H9 (cell line): ENCODE results near the gene PPCDC. TPM values are rescaled to one million over a fixed set of nuclear protein-coding genes. Genes with fewer than 3 reads are reported as not detected.

Experiments used
- DNase-seq: peaks from one replicate; pipeline ENCODE4 v3.0.0-alpha.2; 2017
- H2AFZ ChIP-seq: one replicate; pipeline ENCODE4 v1.6.1; 2013; ENCODE audit warnings: mild to moderate bottlenecking, low read length, control low read depth, moderate library complexity
- H2AK5ac ChIP-seq: 2 replicates; pipeline ENCODE4 v1.6.1; 2013; ENCODE audit warnings: low read length, control low read depth, mixed read lengths; ENCODE audit not compliant: insufficient read length
- H2BK120ac ChIP-seq: one replicate; pipeline ENCODE4 v1.6.1; 2013; ENCODE audit warnings: low read depth, mild to moderate bottlenecking, low read length, control low read depth, inconsistent platforms; ENCODE audit not compliant: poor library complexity, severe bottlenecking
- H2BK12ac ChIP-seq: 2 replicates; pipeline ENCODE4 v1.6.1; 2013; ENCODE audit warnings: low read length, control low read depth, mixed read lengths, low read depth; ENCODE audit not compliant: insufficient read length
- H2BK15ac ChIP-seq: 2 replicates; pipeline ENCODE4 v1.6.1; 2013; ENCODE audit warnings: low read depth, low read length, control low read depth
- H2BK20ac ChIP-seq: one replicate; pipeline ENCODE4 v1.6.1; 2013; ENCODE audit warnings: low read depth, mild to moderate bottlenecking, low read length, control low read depth, inconsistent platforms; ENCODE audit not compliant: poor library complexity, severe bottlenecking
- H2BK5ac ChIP-seq: 2 replicates; pipeline ENCODE4 v1.6.1; 2013; ENCODE audit warnings: low read length, control low read depth, mixed read lengths; ENCODE audit not compliant: insufficient read length
- H3K14ac ChIP-seq: 2 replicates; pipeline ENCODE4 v1.6.1; 2013; ENCODE audit warnings: low read length, control low read depth; ENCODE audit not compliant: insufficient read depth
- H3K18ac ChIP-seq: 2 replicates; pipeline ENCODE4 v1.6.1; 2013; ENCODE audit warnings: low read depth, mild to moderate bottlenecking, mixed read lengths, low read length, control low read depth; ENCODE audit not compliant: insufficient read length
- H3K23ac ChIP-seq: 2 replicates; pipeline ENCODE4 v1.6.1; 2013; ENCODE audit warnings: low read length, control low read depth, mixed read lengths, low read depth; ENCODE audit not compliant: insufficient read length
- H3K23me2 ChIP-seq: 2 replicates; pipeline ENCODE4 v1.6.1; 2013; ENCODE audit warnings: low read depth, mild to moderate bottlenecking, mixed read lengths, low read length, control low read depth; ENCODE audit not compliant: insufficient read length, poor library complexity, severe bottlenecking
- H3K27ac ChIP-seq: 2 replicates; pipeline ENCODE4 v1.5.1; 2013; ENCODE audit warnings: low read length, control low read depth, mixed read lengths, low read depth; ENCODE audit not compliant: insufficient read length
- H3K27me3 ChIP-seq: 2 replicates; pipeline ENCODE4 v1.6.1; 2013; ENCODE audit warnings: low read length, control low read depth, inconsistent platforms; ENCODE audit not compliant: insufficient read depth
- H3K4ac ChIP-seq: 2 replicates; pipeline ENCODE4 v1.6.1; 2013; ENCODE audit warnings: low read depth, mild to moderate bottlenecking, control low read depth, inconsistent platforms, low read length, moderate library complexity
- H3K4me1 ChIP-seq: 2 replicates; pipeline ENCODE4 v1.6.1; 2013; ENCODE audit warnings: low read length, control low read depth, inconsistent platforms; ENCODE audit not compliant: insufficient read depth
- H3K4me2 ChIP-seq: 2 replicates; pipeline ENCODE4 v1.6.1; 2013; ENCODE audit warnings: low read length, control low read depth, mixed read lengths; ENCODE audit not compliant: insufficient read length, insufficient read depth
- H3K56ac ChIP-seq: 2 replicates; pipeline ENCODE4 v1.6.1; 2013; ENCODE audit warnings: low read depth, mild to moderate bottlenecking, mixed read lengths, low read length, control low read depth; ENCODE audit not compliant: insufficient read length
- H3K79me1 ChIP-seq: 2 replicates; pipeline ENCODE4 v1.6.1; 2013; ENCODE audit warnings: low read depth, mild to moderate bottlenecking, moderate library complexity, low read length, control low read depth, inconsistent platforms; ENCODE audit not compliant: insufficient read depth, poor library complexity, severe bottlenecking
- H3K79me2 ChIP-seq: 2 replicates; pipeline ENCODE4 v1.6.1; 2013; ENCODE audit warnings: low read length, control low read depth, inconsistent platforms; ENCODE audit not compliant: insufficient read depth
- H3K9ac ChIP-seq: 2 replicates; pipeline ENCODE4 v1.6.1; 2013; ENCODE audit warnings: low read length, control low read depth, mixed read lengths; ENCODE audit not compliant: insufficient read length; ENCODE audit errors: extremely low read depth
- H3K9me3 ChIP-seq: one replicate; pipeline ENCODE4 v1.6.1; 2013; ENCODE audit warnings: low read depth, low read length, inconsistent platforms; ENCODE audit not compliant: control insufficient read depth
- H3T11ph ChIP-seq: one replicate; pipeline ENCODE4 v1.6.1; 2013; ENCODE audit warnings: mild to moderate bottlenecking, low read length, control low read depth, inconsistent platforms
- H4K20me1 ChIP-seq: one replicate; pipeline ENCODE4 v1.6.1; 2013; ENCODE audit not compliant: control insufficient read depth, insufficient read length, insufficient read depth
- H4K5ac ChIP-seq: 2 replicates; pipeline ENCODE4 v1.6.1; 2013; ENCODE audit warnings: low read depth, mild to moderate bottlenecking, mixed read lengths, low read length, control low read depth; ENCODE audit not compliant: insufficient read length
- H4K8ac ChIP-seq: replicated peaks from 2 replicates; pipeline ENCODE4 v1.6.1; 2013; ENCODE audit warnings: low read length, control low read depth, mixed read lengths, low read depth; ENCODE audit not compliant: insufficient read length
- H4K91ac ChIP-seq: 2 replicates; pipeline ENCODE4 v1.6.1; 2013; ENCODE audit warnings: low read depth, mild to moderate bottlenecking, moderate library complexity, mixed read lengths, low read length, control low read depth; ENCODE audit not compliant: insufficient read length
- H3K27ac Mint-ChIP-seq, 3 experiments: 2 replicates in 2 of 3; 3 replicates in 1 of 3; pipeline ENCODE4 v1.8.0; 2020 to 2021; ENCODE audit warnings: mixed read lengths in 3 of 3, mild to moderate bottlenecking in 1 of 3, moderate library complexity in 1 of 3
- H3K27me3 Mint-ChIP-seq: 2 replicates; pipeline ENCODE4 v1.8.0; 2021; ENCODE audit warnings: low read depth, mild to moderate bottlenecking, moderate library complexity, mixed read lengths
- H3K36me3 Mint-ChIP-seq, 3 experiments: 2 replicates in 2 of 3; 3 replicates in 1 of 3; pipeline ENCODE4 v1.8.0; 2020 to 2021; ENCODE audit warnings: low read depth in 3 of 3, mixed read lengths in 3 of 3; ENCODE audit not compliant: insufficient read depth in 1 of 3
- H3K4me1 Mint-ChIP-seq, 2 experiments: 2 replicates each; pipeline ENCODE4 v1.8.0; 2020; ENCODE audit warnings: mixed read lengths in 2 of 2
- H3K4me3 Mint-ChIP-seq, 2 experiments: 2 replicates in 1 of 2; 3 replicates in 1 of 2; pipeline ENCODE4 v1.8.0; 2020 to 2021; ENCODE audit warnings: mild to moderate bottlenecking in 2 of 2, mixed read lengths in 2 of 2, moderate library complexity in 1 of 2
- H3K9me3 Mint-ChIP-seq, 2 experiments: 2 replicates in 1 of 2; 3 replicates in 1 of 2; pipeline ENCODE4 v1.8.0; 2020; ENCODE audit warnings: mild to moderate bottlenecking in 2 of 2, mixed read lengths in 2 of 2, moderate library complexity in 1 of 2
- WGBS: extraction: QIAGEN DNeasy Blood & Tissue Kit; methylation state at CpG from one replicate; pipeline ENCODE4 v1.1.7; 2013; ENCODE audit warnings: missing lambda C conversion rate, low lambda C conversion rate, mixed read lengths; ENCODE audit not compliant: insufficient read length; ENCODE audit errors: extremely low coverage; 5-methylcytosine and 5-hydroxymethylcytosine counted together
- total RNA-seq: library from RNA; stranded (reverse); gene quantifications from 2 replicates; pipeline ENCODE4 v1.2.1, GENCODE V29; 2021
- TF ChIP-seq, protein P1 (sequence below): fragments of 200-600 bp; sonication (generic); conservative IDR thresholded peaks from 3 replicates; pipeline ENCODE4 v1.8.0; 2021; ENCODE audit warnings: antibody characterized with exemption, mild to moderate bottlenecking

Gene PPCDC
- total RNA-seq, 1 experiment from 2014 or later = 17.6 TPM

DNA sequence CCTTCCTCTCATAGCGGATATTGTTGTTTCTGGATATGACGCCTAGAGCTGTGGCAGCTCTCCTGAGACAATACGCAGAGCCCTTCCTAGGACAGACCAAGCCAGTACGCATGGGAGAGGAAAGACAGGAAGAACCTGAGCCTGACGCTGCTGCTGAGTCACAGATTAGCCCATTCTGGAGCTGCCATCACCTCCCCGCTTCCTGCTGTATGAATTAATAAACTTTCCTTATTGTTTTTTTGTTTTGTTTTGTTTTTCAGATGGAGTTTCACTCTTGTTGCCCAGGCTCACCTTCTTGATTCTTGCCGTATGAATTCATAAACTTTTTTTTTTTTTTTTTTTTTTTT is 67.0 kb downstream of the PPCDC start:
- TF ChIP-seq, protein P1, sequence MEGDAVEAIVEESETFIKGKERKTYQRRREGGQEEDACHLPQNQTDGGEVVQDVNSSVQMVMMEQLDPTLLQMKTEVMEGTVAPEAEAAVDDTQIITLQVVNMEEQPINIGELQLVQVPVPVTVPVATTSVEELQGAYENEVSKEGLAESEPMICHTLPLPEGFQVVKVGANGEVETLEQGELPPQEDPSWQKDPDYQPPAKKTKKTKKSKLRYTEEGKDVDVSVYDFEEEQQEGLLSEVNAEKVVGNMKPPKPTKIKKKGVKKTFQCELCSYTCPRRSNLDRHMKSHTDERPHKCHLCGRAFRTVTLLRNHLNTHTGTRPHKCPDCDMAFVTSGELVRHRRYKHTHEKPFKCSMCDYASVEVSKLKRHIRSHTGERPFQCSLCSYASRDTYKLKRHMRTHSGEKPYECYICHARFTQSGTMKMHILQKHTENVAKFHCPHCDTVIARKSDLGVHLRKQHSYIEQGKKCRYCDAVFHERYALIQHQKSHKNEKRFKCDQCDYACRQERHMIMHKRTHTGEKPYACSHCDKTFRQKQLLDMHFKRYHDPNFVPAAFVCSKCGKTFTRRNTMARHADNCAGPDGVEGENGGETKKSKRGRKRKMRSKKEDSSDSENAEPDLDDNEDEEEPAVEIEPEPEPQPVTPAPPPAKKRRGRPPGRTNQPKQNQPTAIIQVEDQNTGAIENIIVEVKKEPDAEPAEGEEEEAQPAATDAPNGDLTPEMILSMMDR = no peak
- no CpG with 5 or more reads among the region's 7 CpGs for WGBS
- H3K9me3 Mint-ChIP-seq = peaks cover 3 to 6% of the 10 kb centered on the region in 2 experiments; a peak in 2 of 5 replicates
- Histone ChIP-seq H3K79me1 (no peaks in the 10 kb centered on the region), H2BK5ac (no peak overlapping the region), H3K9me3 (no peaks in the 10 kb centered on the region), H3K79me2 (no peaks in the 10 kb centered on the region), H2AK5ac (no peak overlapping the region), H2BK15ac (no peak overlapping the region), H4K91ac (no peak overlapping the region), H4K8ac (no peak overlapping the region), H3K56ac (no peak overlapping the region), H3K4me2 (no peak overlapping the region), H3K27ac (no peak overlapping the region), H2BK120ac (no peak overlapping the region), H3K4ac (no peak overlapping the region), H4K5ac (no peak overlapping the region), H3K14ac (no peak overlapping the region), H2BK12ac (no peak overlapping the region), H2AFZ (no peak overlapping the region), H3K23ac (no peak overlapping the region), H3K23me2 (no peaks in the 10 kb centered on the region), H4K20me1 (no peaks in the 10 kb centered on the region), H2BK20ac (no peak overlapping the region), H3K27me3 (no peaks in the 10 kb centered on the region), H3T11ph (no peak overlapping the region), H3K9ac (no peak overlapping the region), H3K18ac (no peak overlapping the region), H3K4me1 (no peaks in the 10 kb centered on the region)
- H3K27ac Mint-ChIP-seq = no peak overlapping the region
- H3K27me3 Mint-ChIP-seq = peaks cover 7% of the 10 kb centered on the region
- DNase-seq = no peak
- no peaks in the 10 kb centered on the region for H3K4me1 Mint-ChIP-seq
- H3K36me3 Mint-ChIP-seq = no peaks in the 10 kb centered on the region; a peak in 1 of 7 replicates
- H3K4me3 Mint-ChIP-seq = no peak overlapping the region; a peak in 1 of 5 replicates
